ENCODE results near the gene RBBP8NL.

DNA sequence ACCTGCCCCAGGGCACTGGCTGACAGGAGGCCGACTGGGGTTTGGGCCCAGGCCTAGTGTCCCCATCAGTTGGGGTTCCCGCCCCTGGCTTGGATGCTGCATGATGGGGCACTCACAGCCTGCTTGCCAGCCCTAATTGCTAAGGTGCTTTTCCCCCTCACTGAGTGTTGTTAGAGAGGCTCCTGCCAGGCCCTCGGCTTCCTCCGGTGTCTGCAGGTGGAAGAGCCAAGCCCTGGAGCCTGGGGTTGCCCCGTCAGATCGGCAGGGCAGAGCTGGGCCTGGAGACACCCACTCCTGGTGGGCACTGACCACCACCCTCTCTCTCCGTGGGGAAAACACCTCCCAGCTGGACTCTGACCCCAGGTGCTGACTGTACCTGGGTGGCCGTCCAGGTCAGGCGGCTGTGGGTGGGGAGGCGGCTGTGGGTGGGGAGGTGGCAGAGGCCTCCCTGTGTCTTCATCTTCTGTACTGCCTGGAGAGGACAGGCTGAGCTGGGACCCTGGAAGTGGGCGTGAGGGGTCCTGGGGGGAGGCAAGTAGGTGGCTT is 14.2 kb downstream of the RBBP8NL start:
- TF ChIP-seq POLR2A (IDR thresholded peaks at IDR 0.05) (no peak), CTCF (IDR thresholded peaks at IDR 0.05) (no peak)
